HG02678 (cell line): ENCODE results near the gene RRP1B.

Source experiments
- ATAC-seq: cut with Tn5 transposase; IDR thresholded peaks from one replicate; pipeline ENCODE4 v1.9.1; 2021; ENCODE audit warnings: mild to moderate bottlenecking, moderate library complexity; ENCODE audit not compliant: unreplicated experiment

The RRP1B gene

DNA sequence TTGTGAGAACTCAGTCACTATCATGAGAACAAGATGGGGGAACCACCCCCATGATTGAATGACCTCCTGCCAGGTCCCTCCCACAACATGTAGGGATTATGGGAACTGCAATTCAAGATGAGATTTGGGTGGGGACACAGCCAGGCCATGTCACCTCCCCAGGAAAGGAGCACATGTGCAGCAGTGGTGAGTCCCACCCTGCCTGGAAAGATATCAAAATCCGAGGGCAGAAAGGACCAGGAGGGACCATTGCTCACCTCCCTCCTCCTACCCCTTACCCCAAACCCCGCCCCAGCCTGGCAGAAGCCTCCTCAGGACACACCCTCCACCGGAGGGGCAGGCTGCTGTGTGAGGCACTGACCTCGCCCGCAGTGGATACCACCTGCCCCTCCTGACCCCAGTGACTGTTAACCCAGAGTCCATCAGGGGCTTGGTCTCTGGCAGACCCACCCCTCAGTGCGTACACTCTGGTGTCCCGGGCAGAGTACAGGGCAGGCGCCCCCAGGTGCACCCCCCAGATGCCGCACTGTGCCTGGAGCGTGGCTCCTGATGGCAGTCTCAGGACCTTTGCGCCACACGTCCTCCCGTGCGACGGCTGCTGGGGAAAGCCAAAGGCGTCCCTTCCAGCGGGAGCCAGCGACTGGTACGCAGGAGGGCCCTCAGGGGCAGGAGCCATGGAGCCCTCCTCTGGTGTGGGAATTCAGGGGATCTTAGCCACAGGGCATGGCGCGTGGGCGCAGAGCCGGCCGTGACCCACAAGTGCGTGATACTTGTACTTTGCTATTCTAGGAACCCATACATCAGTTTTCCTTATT, 80.5 kb downstream of the RRP1B start:
- ATAC-seq = no peak

DNA sequence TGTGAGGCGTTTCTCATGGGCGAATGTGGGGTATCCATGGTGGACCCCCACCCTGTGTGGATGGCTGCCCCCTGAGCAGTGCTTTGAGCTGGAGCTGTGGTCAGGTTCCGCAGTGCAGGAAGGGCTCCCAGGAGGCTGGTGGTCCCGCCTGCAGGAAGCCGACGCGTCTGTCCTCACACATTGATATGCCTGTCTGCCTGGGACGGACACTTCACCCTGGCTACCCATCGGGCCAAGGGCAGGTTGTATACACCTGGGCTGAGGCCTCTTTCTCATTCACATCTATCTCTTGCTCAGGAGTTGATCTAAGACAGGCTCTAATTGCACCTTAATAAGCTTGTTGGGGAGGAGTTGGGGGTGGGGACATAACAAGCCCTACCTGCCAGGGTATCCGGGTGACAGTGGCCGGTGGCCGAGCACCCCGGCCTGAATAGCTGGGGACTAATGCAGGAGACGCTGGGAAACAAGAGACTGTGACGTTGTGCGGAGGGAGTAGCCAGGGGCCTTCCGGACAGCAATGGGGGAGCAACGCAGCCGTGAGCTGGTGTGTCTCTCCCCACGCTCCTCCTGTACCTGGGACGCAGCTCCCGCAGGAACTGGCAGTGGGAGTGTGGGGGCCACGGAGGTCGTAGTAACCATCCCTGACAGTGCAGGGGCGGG, 81.3 kb downstream of the RRP1B start:
- no peak for ATAC-seq

DNA sequence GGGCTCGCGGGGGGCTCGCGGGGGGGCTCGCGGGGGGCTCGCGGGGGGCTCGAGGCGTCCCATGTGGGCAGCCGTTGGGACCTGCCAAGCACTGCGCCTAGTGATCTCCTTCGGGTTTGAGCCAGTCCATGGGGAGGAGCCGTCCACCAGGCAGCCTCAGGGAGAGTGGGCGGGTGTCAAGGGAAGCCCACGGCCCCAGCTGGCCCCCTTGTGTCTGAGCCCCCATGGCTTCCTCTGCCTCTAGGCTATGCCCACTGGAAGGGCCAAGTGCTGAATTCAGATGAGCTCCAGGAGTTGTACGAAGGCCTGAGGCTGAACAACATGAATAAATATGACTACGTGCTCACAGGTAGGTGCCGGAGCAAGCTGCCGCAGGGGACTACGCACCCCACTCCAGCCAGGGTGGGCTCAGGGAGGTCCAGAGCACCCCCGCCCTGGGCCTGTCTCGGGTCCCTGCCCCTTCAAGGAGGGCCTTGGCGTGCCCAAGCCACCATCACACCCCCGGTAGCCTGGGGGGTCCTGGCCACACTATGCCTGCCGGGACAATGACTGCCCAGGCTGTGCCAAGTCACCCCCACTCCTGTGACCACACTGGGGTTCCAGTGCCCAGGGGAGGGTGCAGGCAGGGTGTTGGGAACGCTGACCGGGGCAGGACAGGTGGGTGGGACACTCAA, 82.2 kb downstream of the RRP1B start:
- no peak for ATAC-seq

DNA sequence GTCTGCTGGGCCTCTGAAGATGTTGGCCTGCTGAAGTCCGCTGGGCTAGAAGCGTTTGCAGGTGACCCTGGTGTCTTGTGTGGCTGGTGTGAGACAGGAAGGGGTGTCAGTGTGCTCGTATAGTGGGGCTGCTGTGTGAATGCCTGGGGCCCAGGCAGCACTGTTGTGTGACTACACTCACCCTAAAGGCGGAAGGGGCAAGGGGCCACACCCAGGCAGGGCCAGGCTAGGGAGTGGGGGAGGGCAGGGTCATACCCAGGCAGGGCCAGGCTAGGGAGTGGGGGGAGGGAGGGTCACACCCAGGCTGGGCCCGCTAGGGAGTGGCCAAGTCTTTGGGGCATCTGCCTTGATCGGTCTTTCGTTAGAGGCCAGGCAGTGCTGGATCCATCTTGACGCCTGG, 84.6 kb downstream of the RRP1B start:
- ATAC-seq = no peak

DNA sequence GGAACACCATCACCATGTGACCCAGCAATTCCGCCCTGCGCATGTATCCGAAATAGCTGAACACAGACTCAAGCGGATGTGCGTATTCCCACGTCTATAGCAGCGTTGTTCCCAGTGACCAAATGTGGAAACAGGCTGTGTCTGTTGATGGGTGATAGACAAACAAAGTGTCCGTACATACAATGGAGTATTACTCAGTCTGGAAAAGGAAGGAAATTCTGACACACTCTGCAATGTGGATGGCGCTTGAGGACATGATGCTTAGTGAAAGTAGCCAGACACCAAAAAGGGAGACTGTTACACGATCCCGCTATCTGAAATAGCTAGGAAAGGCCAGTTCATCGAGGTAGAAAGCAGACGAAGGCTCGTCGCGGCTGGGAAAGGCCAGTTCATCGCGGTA, 85.4 kb downstream of the RRP1B start:
- no peak for ATAC-seq
